Activated CD8-positive, alpha-beta T cell treated with anti-CD3 and anti-CD28 coated beads for 36 hours (primary cell): ENCODE measurements around the gene ADARB2. TPM values are rescaled to one million over a fixed set of nuclear protein-coding genes. Genes with fewer than 3 reads are reported as not detected.

Source experiments
- ATAC-seq: fragments of 200-7000 bp; cut with Tn5 transposase; one replicate; pipeline ENCODE4 v1.10.0; 2021; ENCODE audit warnings: mild to moderate bottlenecking, moderate library complexity
- CTCF ChIA-PET: fragments of 350-600 bp; sonication (Branson Sonifier 250); formaldehyde crosslinking; loops from one replicate; lab custom pipeline; 2021; ENCODE audit warnings: antibody characterized with exemption; lab: Charles Lee
- POLR2A ChIA-PET: fragments of 350-600 bp; sonication (Branson Sonifier 250); formaldehyde crosslinking; loops from one replicate; lab custom pipeline; 2021; ENCODE audit warnings: antibody characterized with exemption; lab: Charles Lee
- DNase-seq: peaks from one replicate; pipeline ENCODE4 v3.0.0-alpha.2; 2020
- H3K27ac Mint-ChIP-seq: one replicate; pipeline ENCODE4 v1.8.0; 2021; ENCODE audit warnings: mild to moderate bottlenecking, mixed read lengths
- H3K27me3 Mint-ChIP-seq: one replicate; pipeline ENCODE4 v1.8.0; 2021; ENCODE audit warnings: mixed read lengths
- H3K36me3 Mint-ChIP-seq: one replicate; pipeline ENCODE4 v1.8.0; 2021; ENCODE audit warnings: low read depth, mixed read lengths
- H3K4me1 Mint-ChIP-seq: one replicate; pipeline ENCODE4 v1.8.0; 2021; ENCODE audit warnings: low read depth, mixed read lengths
- H3K4me3 Mint-ChIP-seq: one replicate; pipeline ENCODE4 v1.8.0; 2021; ENCODE audit warnings: mild to moderate bottlenecking, moderate library complexity, mixed read lengths
- H3K9me3 Mint-ChIP-seq: one replicate; pipeline ENCODE4 v1.8.0; 2021; ENCODE audit warnings: mixed read lengths
- CTCF ChIP-seq: fragments of 200-600 bp; IDR thresholded peaks from one replicate; pipeline ENCODE4 v1.8.0; 2022; ENCODE audit warnings: antibody characterized with exemption, mild to moderate bottlenecking
- intact Hi-C: fragments of 100-400 bp; cut with micrococcal nuclease; formaldehyde crosslinking; loops from one replicate; pipeline ENCODE4 v1.10.0; 2022
- total RNA-seq, 2 experiments: library from RNA; stranded (reverse); gene quantifications; one replicate each; pipeline ENCODE4 v1.2.3, GENCODE V29; 2021

The ADARB2 gene
- total RNA-seq, 2 experiments from 2014 or later: 1.3 to 1.6 TPM

DNA sequence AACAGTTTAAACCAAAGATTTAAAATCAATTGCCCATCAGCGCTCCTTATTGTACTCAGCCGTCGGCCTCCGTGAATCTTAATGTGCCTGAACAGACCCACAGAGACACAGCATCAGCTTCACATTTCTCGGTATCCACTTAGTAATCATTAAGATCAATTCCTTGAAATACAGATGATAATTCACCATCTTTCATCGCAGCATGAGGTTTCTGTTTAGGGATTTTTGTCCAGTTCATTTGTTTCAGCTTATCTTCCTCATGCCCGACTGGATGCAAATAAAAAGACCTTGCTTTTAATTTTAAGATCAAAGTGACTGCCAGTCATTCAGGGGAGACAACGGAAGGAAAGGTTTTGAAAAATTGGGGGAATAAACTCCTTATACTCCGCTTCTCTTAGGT, 473.3 kb downstream of the ADARB2 start:
- Mint-ChIP-seq H3K4me1 (peaks cover 5% of the 10 kb centered on the region), H3K27ac (no peak overlapping the region), H3K9me3 (peaks cover 2% of the 10 kb centered on the region), H3K4me3 (no peak overlapping the region), H3K36me3 (no peaks in the 10 kb centered on the region), H3K27me3 (peaks cover 6% of the 10 kb centered on the region)
- DNase-seq: no peak
- intact Hi-C loops: no loop called here
- no peak for ATAC-seq
- CTCF ChIA-PET: no interaction called here
- no peak for TF ChIP-seq CTCF
- POLR2A ChIA-PET: no interaction called here

- no peak overlapping the region for H3K27ac Mint-ChIP-seq
- peaks cover 6% of the 10 kb centered on the region for H3K9me3 Mint-ChIP-seq
- no peak for DNase-seq
- ChIA-PET POLR2A (no interaction called here), CTCF (interaction anchor here (1.7 kb wide), 1 partner anchor 111 kb away, joined by 4 read pairs; no protein-coding TSS in a partner anchor)
- peaks cover 6% of the 10 kb centered on the region for H3K36me3 Mint-ChIP-seq
- TF ChIP-seq CTCF: no peak
- peaks cover 56% of the 10 kb centered on the region for H3K27me3 Mint-ChIP-seq
- peaks cover 37% of the 10 kb centered on the region for H3K4me1 Mint-ChIP-seq
- no peak for ATAC-seq
- intact Hi-C loops: loop anchor here (10.0 kb wide), 1 partner anchor 152 kb away; no protein-coding TSS in a partner anchor
- H3K4me3 Mint-ChIP-seq: no peak overlapping the region
Measured at GRCh38 chr10:1257274-1257673, 480.1 kb downstream of the ADARB2 start.

DNA sequence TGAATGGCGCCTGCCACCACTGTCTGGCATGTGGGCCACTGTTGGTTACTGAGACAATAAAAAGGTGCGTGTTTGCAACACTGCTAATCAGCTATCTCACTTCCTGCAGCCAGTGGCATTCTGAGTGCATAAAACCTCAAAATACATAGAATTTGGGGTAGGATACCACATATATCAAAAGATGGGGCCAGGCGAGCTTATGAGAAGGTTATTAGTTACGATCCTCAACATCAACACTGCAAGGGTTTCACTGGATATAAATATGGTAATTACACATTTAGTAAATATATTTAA, 480.9 kb downstream of the ADARB2 start:
- CTCF ChIA-PET: interaction anchor here (1.7 kb wide), 1 partner anchor 112 kb away, joined by 4 read pairs; no protein-coding TSS in a partner anchor
- TF ChIP-seq CTCF: no peak

GRCh38 chr10:1255600-1256431, 481.5 kb downstream of the ADARB2 start:
- H3K36me3 Mint-ChIP-seq: peaks cover 6% of the 10 kb centered on the region
- H3K9me3 Mint-ChIP-seq: peaks cover 6% of the 10 kb centered on the region
- peaks cover 38% of the 10 kb centered on the region for H3K4me1 Mint-ChIP-seq
- TF ChIP-seq CTCF: no peak
- intact Hi-C loops: loop anchor here (10.0 kb wide), 1 partner anchor 151 kb away; no protein-coding TSS in a partner anchor
- ChIA-PET CTCF (interaction anchor here (1.7 kb wide), 1 partner anchor 113 kb away, joined by 4 read pairs; no protein-coding TSS in a partner anchor), POLR2A (interaction anchor here (0.6 kb wide), 1 partner anchor 27 kb away, joined by 3 read pairs; no protein-coding TSS in a partner anchor)
- H3K27me3 Mint-ChIP-seq: peaks cover 65% of the 10 kb centered on the region
- H3K27ac Mint-ChIP-seq: peak overlapping the region; percentile 2
- DNase-seq (no peak), ATAC-seq (no peak)
- H3K4me3 Mint-ChIP-seq: no peak overlapping the region

More for the DNA sequence above, 480.9 kb downstream of the ADARB2 start:
- H3K9me3 Mint-ChIP-seq: peaks cover 6% of the 10 kb centered on the region
- ATAC-seq (peak; percentile 49), DNase-seq (no peak)
- intact Hi-C loops: loop anchor here (10.0 kb wide), 1 partner anchor 152 kb away; no protein-coding TSS in a partner anchor
- POLR2A ChIA-PET: interaction anchor here (0.6 kb wide), 2 partner anchors 28 to 60 kb away, joined by 3 read pairs; no protein-coding TSS in a partner anchor
- peaks cover 6% of the 10 kb centered on the region for H3K36me3 Mint-ChIP-seq
- peaks cover 38% of the 10 kb centered on the region for H3K4me1 Mint-ChIP-seq
- no peak overlapping the region for H3K4me3 Mint-ChIP-seq
- H3K27ac Mint-ChIP-seq: no peak overlapping the region
- H3K27me3 Mint-ChIP-seq: peaks cover 60% of the 10 kb centered on the region

GRCh38 chr10:1255118-1255517, 482.2 kb downstream of the ADARB2 start:
- ChIA-PET CTCF (no interaction called here), POLR2A (no interaction called here)
- peak; percentile 58 for DNase-seq
- ATAC-seq: peak; percentile 64
- intact Hi-C loops: loop anchor here (10.0 kb wide), 1 partner anchor 150 kb away; no protein-coding TSS in a partner anchor
- Mint-ChIP-seq H3K27ac (peak overlapping the region; percentile 1), H3K36me3 (peaks cover 6% of the 10 kb centered on the region), H3K27me3 (peaks cover 70% of the 10 kb centered on the region), H3K4me1 (peaks cover 38% of the 10 kb centered on the region), H3K9me3 (peaks cover 6% of the 10 kb centered on the region), H3K4me3 (no peak overlapping the region)
- no peak for TF ChIP-seq CTCF
